ENCODE results near the gene SUMO3.

SUMO3 gene

GRCh38 chr21:44815225-44815624, 2.6 kb downstream of the SUMO3 start:
- Histone ChIP-seq H3K27ac (replicated peaks) (no peak overlapping the region), H3K27me3 (ENCODE audit: insufficient read depth, poor library complexity, severe bottlenecking) (no peaks in the 10 kb centered on the region), H3K4me3 (replicated peaks; ENCODE audit: insufficient read depth, low read length) (no peak overlapping the region)
- DNase-seq (ENCODE audit: low read depth in 1 of 2, low spot score in 1 of 2), result no peak
- no peak for TF ChIP-seq GABPA (IDR thresholded peaks at IDR 0.05; ENCODE audit: low read depth)
- no peak for TF ChIP-seq SPI1 (IDR thresholded peaks at IDR 0.05; ENCODE audit: borderline replicate concordance, low read depth)
- no peak for TF ChIP-seq POLR2AphosphoS5 (IDR thresholded peaks at IDR 0.05; ENCODE audit: low read depth)
- no peak for TF ChIP-seq REST (IDR thresholded peaks at IDR 0.05; ENCODE audit: insufficient replicate concordance, low read depth)
- no peak for TF ChIP-seq CTCF (IDR thresholded peaks at IDR 0.05; ENCODE audit: insufficient read depth, low read length)

GRCh38 chr21:44814498-44815023, 3.3 kb downstream of the SUMO3 start:
- Histone ChIP-seq H3K27me3 (ENCODE audit: insufficient read depth, poor library complexity, severe bottlenecking) (no peaks in the 10 kb centered on the region), H3K27ac (replicated peaks) (no peak overlapping the region), H3K4me3 (replicated peaks; ENCODE audit: insufficient read depth, low read length) (no peak overlapping the region)
- DNase-seq (ENCODE audit: low read depth in 1 of 2, low spot score in 1 of 2), result no peak
- TF ChIP-seq GABPA (IDR thresholded peaks at IDR 0.05; ENCODE audit: low read depth) (no peak), CTCF (IDR thresholded peaks at IDR 0.05; ENCODE audit: insufficient read depth, low read length) (no peak), SPI1 (IDR thresholded peaks at IDR 0.05; ENCODE audit: borderline replicate concordance, low read depth) (no peak), REST (IDR thresholded peaks at IDR 0.05; ENCODE audit: insufficient replicate concordance, low read depth) (no peak), POLR2AphosphoS5 (IDR thresholded peaks at IDR 0.05; ENCODE audit: low read depth) (no peak)

GRCh38 chr21:44813727-44814126, 4.1 kb downstream of the SUMO3 start:
- TF ChIP-seq SPI1 (IDR thresholded peaks at IDR 0.05; ENCODE audit: borderline replicate concordance, low read depth) (no peak), CTCF (IDR thresholded peaks at IDR 0.05; ENCODE audit: insufficient read depth, low read length) (no peak), POLR2AphosphoS5 (IDR thresholded peaks at IDR 0.05; ENCODE audit: low read depth) (no peak), REST (IDR thresholded peaks at IDR 0.05; ENCODE audit: insufficient replicate concordance, low read depth) (no peak), GABPA (IDR thresholded peaks at IDR 0.05; ENCODE audit: low read depth) (no peak)
- Histone ChIP-seq H3K27me3 (ENCODE audit: insufficient read depth, poor library complexity, severe bottlenecking) (no peaks in the 10 kb centered on the region), H3K27ac (replicated peaks) (no peak overlapping the region), H3K4me3 (replicated peaks; ENCODE audit: insufficient read depth, low read length) (no peak overlapping the region)
- no peak for DNase-seq (ENCODE audit: low read depth in 1 of 2, low spot score in 1 of 2)

Data from HL-60 (cell line).